HCT116 (cell line): ENCODE measurements around the gene ZBTB7C. TPM values are rescaled to one million over a fixed set of nuclear protein-coding genes. Genes with fewer than 3 reads are reported as not detected.

Experiments used
- ATAC-seq: fragments of 200-7000 bp; cut with Tn5 transposase; 2 replicates; pipeline ENCODE4 v1.9.1; 2020; ENCODE audit warnings: mild to moderate bottlenecking, moderate library complexity
- BruUV-seq: library from RNA; stranded (reverse); fragments of 400-500 nt; replicated peaks from 2 replicates; lab custom pipeline; 2021; lab: Mats Ljungman, UMichigan
- CTCF ChIA-PET: fragments of 300-600 bp; sonication (Branson Sonifier 250); formaldehyde crosslinking; loops from one replicate; lab custom pipeline; 2021; ENCODE audit warnings: antibody characterized with exemption; lab: Charles Lee
- POLR2A ChIA-PET: fragments of 300-600, 350-600 bp; sonication (Branson Sonifier 250); formaldehyde crosslinking; loops from one replicate; lab custom pipeline; 2021; ENCODE audit warnings: antibody characterized with exemption; lab: Charles Lee
- RAD21 ChIA-PET, 2 experiments: fragments of 300-600 bp; sonication (Branson Sonifier 250); formaldehyde crosslinking; loops; one replicate each; lab custom pipeline; 2023; ENCODE audit warnings: low total read pairs in 2 of 2; ENCODE audit not compliant: uncharacterized antibody in 2 of 2, unreplicated experiment in 2 of 2, low non-redundant PET in 1 of 2; lab: Charles Lee
- DNase-seq: peaks from one replicate; pipeline ENCODE4 v3.0.0-alpha.2; 2010; ENCODE audit warnings: low read depth, low spot score
- H2AFZ ChIP-seq: fragments of 200-600 bp; shearing (Covaris generic), sonication (generic); 2 replicates; pipeline ENCODE4 v1.6.1; 2017; ENCODE audit warnings: low read depth, mixed run types, mixed read lengths, antibody characterized with exemption, low read length; ENCODE audit not compliant: poor library complexity, severe bottlenecking
- H3K27ac ChIP-seq: 2 replicates; pipeline ENCODE4 v1.5.1; 2012; ENCODE audit warnings: low read depth, low read length
- H3K27me3 ChIP-seq: fragments of 200-600 bp; sonication (generic); 2 replicates; pipeline ENCODE4 v1.6.1; 2016; ENCODE audit warnings: mixed run types, low read length, mixed read lengths; ENCODE audit not compliant: insufficient read depth
- H3K36me3 ChIP-seq, 2 experiments: fragments of 200-500 bp in 1 of 2; fragments of 200-600 bp in 1 of 2; sonication (Bioruptor generic) in 1 of 2; sonication (generic) in 1 of 2; 2 replicates each; pipeline versions ENCODE4 v1.5.1 to v1.6.1; 2014 to 2016; ENCODE audit warnings: low read length in 2 of 2, inconsistent platforms in 1 of 2, mixed read lengths in 1 of 2, mixed run types in 1 of 2; ENCODE audit not compliant: insufficient read depth in 2 of 2, control insufficient read depth in 1 of 2
- H3K4me1 ChIP-seq, 2 experiments: fragments of 200-600 bp in 1 of 2; sonication (generic) in 1 of 2; 2 replicates each; pipeline versions ENCODE4 v1.5.1 to v1.6.1; 2012 to 2017; ENCODE audit warnings: low read length in 2 of 2, inconsistent platforms in 1 of 2, mild to moderate bottlenecking in 1 of 2, mixed read lengths in 1 of 2, mixed run types in 1 of 2, moderate library complexity in 1 of 2; ENCODE audit not compliant: insufficient read depth in 2 of 2, control insufficient read depth in 1 of 2
- H3K4me2 ChIP-seq: fragments of 200-600 bp; sonication (generic); 2 replicates; pipeline ENCODE4 v1.6.1; 2017; ENCODE audit warnings: mixed run types, low read length, mixed read lengths
- H3K4me3 ChIP-seq, 2 experiments: fragments of 200-600 bp in 1 of 2; sonication (generic) in 1 of 2; replicated peaks in 1 of 2; 2 replicates each; pipeline ENCODE4 v1.5.1; 2011 to 2016; ENCODE audit warnings: low read length in 2 of 2, control low read depth in 1 of 2, low read depth in 1 of 2, mild to moderate bottlenecking in 1 of 2, mixed read lengths in 1 of 2, mixed run types in 1 of 2
- H3K79me2 ChIP-seq: fragments of 200-600 bp; sonication (generic); 2 replicates; pipeline ENCODE4 v1.6.1; 2017; ENCODE audit warnings: mild to moderate bottlenecking, mixed run types, low read length, moderate library complexity, mixed read lengths; ENCODE audit not compliant: insufficient read depth
- H3K9ac ChIP-seq: fragments of 200-600 bp; sonication (generic); 2 replicates; pipeline ENCODE4 v1.6.1; 2016; ENCODE audit warnings: low read length, mixed read lengths
- H3K9me2 ChIP-seq: fragments of 200-600 bp; sonication (generic), shearing (Covaris generic); 2 replicates; pipeline ENCODE4 v1.6.1; 2017; ENCODE audit warnings: mixed run types, mild to moderate bottlenecking, moderate library complexity; ENCODE audit not compliant: insufficient read depth
- H3K9me3 ChIP-seq, 2 experiments: fragments of 200-500 bp in 1 of 2; fragments of 200-600 bp in 1 of 2; sonication (Bioruptor generic) in 1 of 2; sonication (generic) in 1 of 2; 2 replicates each; pipeline ENCODE4 v1.6.1; 2014 to 2017; ENCODE audit warnings: low read length in 2 of 2, mixed read lengths in 2 of 2, inconsistent platforms in 1 of 2, low read depth in 1 of 2, mild to moderate bottlenecking in 1 of 2, mixed run types in 1 of 2, moderate library complexity in 1 of 2; ENCODE audit not compliant: control insufficient read depth in 1 of 2, insufficient read depth in 1 of 2
- H4K20me1 ChIP-seq: fragments of 200-600 bp; sonication (generic), shearing (Covaris generic); 2 replicates; pipeline ENCODE4 v1.6.1; 2017; ENCODE audit warnings: mixed run types, mild to moderate bottlenecking, moderate library complexity; ENCODE audit not compliant: insufficient read depth
- ATF3 ChIP-seq: IDR thresholded peaks from 2 replicates; pipeline ENCODE4 v1.6.1; 2012
- CBX3 ChIP-seq: IDR thresholded peaks from 2 replicates; pipeline ENCODE4 v1.6.1; 2012; ENCODE audit warnings: low read depth
- ELF1 ChIP-seq: IDR thresholded peaks from 2 replicates; pipeline ENCODE4 v1.6.1; 2012; ENCODE audit warnings: low read depth, borderline replicate concordance
- EZH2 ChIP-seq: fragments of 200-600 bp; sonication (generic); IDR thresholded peaks from 2 replicates; pipeline ENCODE4 v1.6.1; 2017; ENCODE audit warnings: antibody characterized with exemption, mixed run types
- FOSL1 ChIP-seq: IDR thresholded peaks from 2 replicates; pipeline ENCODE4 v1.6.1; 2012; ENCODE audit warnings: low read depth
- JUND ChIP-seq: IDR thresholded peaks from 2 replicates; pipeline ENCODE4 v1.6.1; 2012
- MAX ChIP-seq: IDR thresholded peaks from 2 replicates; pipeline ENCODE4 v1.6.1; 2012
- POLR2A ChIP-seq: IDR thresholded peaks from 2 replicates; pipeline ENCODE4 v1.7.0; 2011; ENCODE audit warnings: borderline replicate concordance; ENCODE audit not compliant: insufficient read depth, insufficient read length; ENCODE audit errors: extremely low read depth
- POLR2AphosphoS5 ChIP-seq: IDR thresholded peaks from 2 replicates; pipeline ENCODE4 v1.6.1; 2011; ENCODE audit warnings: mild to moderate bottlenecking, low read depth, low read length, moderate library complexity
- REST ChIP-seq: IDR thresholded peaks from 2 replicates; pipeline ENCODE4 v1.6.1; 2012; ENCODE audit warnings: low read depth
- SRF ChIP-seq: IDR thresholded peaks from 2 replicates; pipeline ENCODE4 v1.6.1; 2012; ENCODE audit warnings: low read depth
- ZFX ChIP-seq: fragments of 450-650 bp; IDR thresholded peaks from 2 replicates; pipeline ENCODE4 v1.6.1; 2017
- ZNF274 ChIP-seq: fragments of 200-500 bp; sonication (Bioruptor generic); IDR thresholded peaks from 2 replicates; pipeline ENCODE4 v1.6.1; 2014; ENCODE audit warnings: mild to moderate bottlenecking, low read depth, low read length, inconsistent platforms
- intact Hi-C: fragments of 100-400 bp; cut with micrococcal nuclease; formaldehyde crosslinking; loops from 2 replicates; pipeline ENCODE4 v1.10.0; 2022
- total RNA-seq: library from RNA; stranded (reverse); gene quantifications from one replicate; pipeline ENCODE4 v1.2.1, GENCODE V29; 2021; ENCODE audit not compliant: unreplicated experiment
- TF ChIP-seq, protein P1 (sequence below), 3 experiments: fragments of 200-600 bp in 1 of 3; sonication (generic) in 1 of 3; IDR thresholded peaks in 2 of 3; conservative IDR thresholded peaks in 1 of 3; 2 replicates each; pipeline ENCODE4 v1.5.1; 2012 to 2017; ENCODE audit warnings: low read depth in 2 of 3, low read length in 2 of 3, antibody characterized with exemption in 1 of 3, borderline replicate concordance in 1 of 3, control low read depth in 1 of 3, mild to moderate bottlenecking in 1 of 3, mixed read lengths in 1 of 3, mixed run types in 1 of 3, moderate library complexity in 1 of 3; ENCODE audit not compliant: insufficient read depth in 1 of 3

Gene ZBTB7C
- total RNA-seq, 1 experiment from 2014 or later: 0.37 TPM

GRCh38 chr18:48359626-48360025, 49.6 kb downstream of the ZBTB7C start:
- Histone ChIP-seq H2AFZ (no peak overlapping the region), H3K27me3 (no peaks in the 10 kb centered on the region), H3K4me1 (no peaks in the 10 kb centered on the region), H3K79me2 (no peaks in the 10 kb centered on the region), H4K20me1 (no peaks in the 10 kb centered on the region), H3K9ac (no peak overlapping the region), H3K9me2 (no peaks in the 10 kb centered on the region), H3K4me2 (no peak overlapping the region), H3K4me3 (no peak overlapping the region), H3K27ac (no peak overlapping the region), H3K9me3 (no peaks in the 10 kb centered on the region), H3K36me3 (no peaks in the 10 kb centered on the region)
- POLR2A ChIA-PET: no interaction called here
- RAD21 ChIA-PET: no interaction called here
- no TSS peak for BruUV-seq
- ATAC-seq (no peak), DNase-seq (no peak)
- no peak for TF ChIP-seq MAX
- no peak for TF ChIP-seq ZNF274
- TF ChIP-seq EZH2: no peak
- TF ChIP-seq SRF: no peak
- TF ChIP-seq REST: no peak
- TF ChIP-seq JUND: no peak
- no peak for TF ChIP-seq POLR2AphosphoS5
- TF ChIP-seq, protein P1, sequence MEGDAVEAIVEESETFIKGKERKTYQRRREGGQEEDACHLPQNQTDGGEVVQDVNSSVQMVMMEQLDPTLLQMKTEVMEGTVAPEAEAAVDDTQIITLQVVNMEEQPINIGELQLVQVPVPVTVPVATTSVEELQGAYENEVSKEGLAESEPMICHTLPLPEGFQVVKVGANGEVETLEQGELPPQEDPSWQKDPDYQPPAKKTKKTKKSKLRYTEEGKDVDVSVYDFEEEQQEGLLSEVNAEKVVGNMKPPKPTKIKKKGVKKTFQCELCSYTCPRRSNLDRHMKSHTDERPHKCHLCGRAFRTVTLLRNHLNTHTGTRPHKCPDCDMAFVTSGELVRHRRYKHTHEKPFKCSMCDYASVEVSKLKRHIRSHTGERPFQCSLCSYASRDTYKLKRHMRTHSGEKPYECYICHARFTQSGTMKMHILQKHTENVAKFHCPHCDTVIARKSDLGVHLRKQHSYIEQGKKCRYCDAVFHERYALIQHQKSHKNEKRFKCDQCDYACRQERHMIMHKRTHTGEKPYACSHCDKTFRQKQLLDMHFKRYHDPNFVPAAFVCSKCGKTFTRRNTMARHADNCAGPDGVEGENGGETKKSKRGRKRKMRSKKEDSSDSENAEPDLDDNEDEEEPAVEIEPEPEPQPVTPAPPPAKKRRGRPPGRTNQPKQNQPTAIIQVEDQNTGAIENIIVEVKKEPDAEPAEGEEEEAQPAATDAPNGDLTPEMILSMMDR (IDR thresholded peaks at IDR 0.05 in 2 of 3, conservative IDR thresholded peaks at IDR 0.05 in 1 of 3; ENCODE audit: borderline replicate concordance in 1 of 3, insufficient read depth in 1 of 3, low read depth in 2 of 3, low read length in 2 of 3): no peak
- TF ChIP-seq ELF1: no peak
- no peak for TF ChIP-seq CBX3
- TF ChIP-seq POLR2A: no peak
- TF ChIP-seq ATF3: no peak
- TF ChIP-seq ZFX: no peak
- TF ChIP-seq FOSL1: no peak
- CTCF ChIA-PET: no interaction called here
- intact Hi-C loops: no loop called here
